Upper lobe of left lung (tissue), 6 donors: ENCODE measurements around the gene RAB9B. TPM values are rescaled to one million over a fixed set of nuclear protein-coding genes. Genes with fewer than 3 reads are reported as not detected.
"Not testable (repeated sequence)": the region's sequence is repeated elsewhere in the genome, so short reads cannot be mapped to it uniquely, and the experiment has no call there.

Experiments used
- ATAC-seq, 2 donors: fragments of 200-7000 bp; cut with Tn5 transposase; one replicate each; pipeline ENCODE4 v1.9.1; 2022; ENCODE audit warnings: mild to moderate bottlenecking in 2 of 2, moderate library complexity in 2 of 2; ENCODE audit not compliant: low FRiP score in 2 of 2
- DNase-seq, 2 donors: peaks; one replicate each; pipeline ENCODE4 v3.0.0-alpha.2; 2019 to 2020
- H3K27ac ChIP-seq, 4 donors: fragments of 200-600 bp; sonication (generic); one replicate each; pipeline ENCODE4 v1.5.1; 2016 to 2019
- H3K27me3 ChIP-seq, 4 donors: fragments of 200-600 bp; sonication (generic); one replicate each; pipeline ENCODE4 v1.5.1; 2017 to 2019
- H3K36me3 ChIP-seq, 4 donors: fragments of 200-600 bp; sonication (generic); one replicate each; pipeline ENCODE4 v1.5.1; 2016 to 2019
- H3K4me1 ChIP-seq, 4 donors: fragments of 200-600 bp; sonication (generic); one replicate each; pipeline ENCODE4 v1.5.1; 2018 to 2019
- H3K4me3 ChIP-seq, 4 donors: fragments of 200-600 bp; sonication (generic); one replicate each; pipeline ENCODE4 v1.5.1; 2017 to 2019; ENCODE audit warnings: mild to moderate bottlenecking in 2 of 4, moderate library complexity in 1 of 4
- H3K9me3 ChIP-seq, 4 donors: fragments of 200-600 bp; sonication (generic); one replicate each; pipeline ENCODE4 v1.5.1; 2018 to 2019
- CTCF ChIP-seq, 6 experiments: fragments of 450-650 bp in 4 of 6; fragments of 200-600 bp in 2 of 6; sonication (generic) in 2 of 6; IDR thresholded peaks; one replicate each; pipeline ENCODE4 v1.5.1; 2016 to 2019; ENCODE audit warnings: antibody characterized with exemption in 6 of 6
- EP300 ChIP-seq, 4 donors: sonication (generic); formaldehyde crosslinking; IDR thresholded peaks; one replicate each; pipeline ENCODE4 v1.5.1; 2017; ENCODE audit warnings: antibody characterized with exemption in 4 of 4, control low read depth in 2 of 4
- POLR2A ChIP-seq, 4 donors: fragments of 450-650 bp; IDR thresholded peaks; one replicate each; pipeline ENCODE4 v1.5.1; 2016 to 2017; ENCODE audit warnings: antibody characterized with exemption in 4 of 4, mild to moderate bottlenecking in 2 of 4
- POLR2AphosphoS5 ChIP-seq, 2 donors: sonication (generic); formaldehyde crosslinking; IDR thresholded peaks; one replicate each; pipeline ENCODE4 v1.5.1; 2017; ENCODE audit warnings: antibody characterized with exemption in 2 of 2
- WGBS, 2 donors: methylation state at CpG; one replicate each; pipeline ENCODE4 v1.1.5; 2017 to 2018; 5-methylcytosine and 5-hydroxymethylcytosine counted together
- total RNA-seq, 6 donors: library from RNA; depleted of rRNA in 4 of 6; stranded (reverse); fragments of >200 nt in 4 of 6; gene quantifications; one replicate each; pipeline versions ENCODE4 v1.1.0 to v1.2.1, GENCODE V29; 2016 to 2021
- donor health status: DM: no; HTN: no; CAD: no; lungs with moderate emphysema.
- donor health status: DM: no; HTN: yes; CAD: no; lungs with severe emphysema.

The RAB9B gene
- total RNA-seq, 6 donors from 2014 or later, result 0.37 to 1.1 (median 0.84) TPM; not detected in 1

GRCh38 chrX:103830848-103831247 lies 1.2 kb downstream of the RAB9B start:
- H3K27ac ChIP-seq, result no peak overlapping the region
- 83 to 84% methylated on average over 7 of the region's 7 CpGs for WGBS, 2 donors
- H3K4me1 ChIP-seq, result no peaks in the 10 kb centered on the region
- no peak for ATAC-seq
- no peak for DNase-seq
- H3K27me3 ChIP-seq, result peaks cover 0 to 7% (median 0%) of the 10 kb centered on the region in 4 donors
- H3K9me3 ChIP-seq, result no peaks in the 10 kb centered on the region
- TF ChIP-seq EP300 (IDR thresholded peaks at IDR 0.05), result no peak
- TF ChIP-seq POLR2AphosphoS5 (IDR thresholded peaks at IDR 0.05), result no peak
- no peak for TF ChIP-seq POLR2A (IDR thresholded peaks at IDR 0.05)
- TF ChIP-seq CTCF (IDR thresholded peaks at IDR 0.05), result no peak
- H3K36me3 ChIP-seq, result no peaks in the 10 kb centered on the region
- H3K4me3 ChIP-seq, result no peak overlapping the region

GRCh38 chrX:103828529-103828928 lies 3.5 kb downstream of the RAB9B start:
- no peak overlapping the region for H3K4me3 ChIP-seq
- no peaks in the 10 kb centered on the region for H3K9me3 ChIP-seq
- 59 to 84% methylated on average over 2 of the region's 2 CpGs for WGBS, 2 donors
- peaks cover 0 to 7% (median 0%) of the 10 kb centered on the region in 4 donors for H3K27me3 ChIP-seq
- ATAC-seq, result no peak
- H3K4me1 ChIP-seq, result no peaks in the 10 kb centered on the region
- no peaks in the 10 kb centered on the region for H3K36me3 ChIP-seq
- H3K27ac ChIP-seq, result no peak overlapping the region
- no peak for TF ChIP-seq EP300 (IDR thresholded peaks at IDR 0.05)
- no peak for TF ChIP-seq CTCF (IDR thresholded peaks at IDR 0.05)
- TF ChIP-seq POLR2A (IDR thresholded peaks at IDR 0.05), result no peak
- TF ChIP-seq POLR2AphosphoS5 (IDR thresholded peaks at IDR 0.05), result no peak
- no peak for DNase-seq

GRCh38 chrX:103825881-103826280 lies 6.2 kb downstream of the RAB9B start:
- H3K4me3 ChIP-seq, result no peak overlapping the region
- no peaks in the 10 kb centered on the region for H3K36me3 ChIP-seq
- TF ChIP-seq CTCF (IDR thresholded peaks at IDR 0.05), result no peak
- no peak for TF ChIP-seq EP300 (IDR thresholded peaks at IDR 0.05)
- TF ChIP-seq POLR2AphosphoS5 (IDR thresholded peaks at IDR 0.05), result no peak
- no peak for TF ChIP-seq POLR2A (IDR thresholded peaks at IDR 0.05)
- H3K27ac ChIP-seq, result no peak overlapping the region
- no peaks in the 10 kb centered on the region for H3K27me3 ChIP-seq
- WGBS, 2 donors, result 64 to 73% methylated on average over 1 of the region's 1 CpG
- ATAC-seq (no peak), DNase-seq (no peak)
- H3K4me1 ChIP-seq, result no peaks in the 10 kb centered on the region
- H3K9me3 ChIP-seq, result no peaks in the 10 kb centered on the region

GRCh38 chrX:103823591-103823990 lies 8.5 kb downstream of the RAB9B start:
- TF ChIP-seq EP300 (IDR thresholded peaks at IDR 0.05) (no peak), POLR2A (IDR thresholded peaks at IDR 0.05) (no peak), POLR2AphosphoS5 (IDR thresholded peaks at IDR 0.05) (no peak)
- no peaks in the 10 kb centered on the region for H3K9me3 ChIP-seq
- H3K27me3 ChIP-seq, result no peaks in the 10 kb centered on the region
- H3K4me3 ChIP-seq, result no peak overlapping the region
- ATAC-seq (no peak), DNase-seq (no peak)
- no peaks in the 10 kb centered on the region for H3K4me1 ChIP-seq
- H3K27ac ChIP-seq, result no peak overlapping the region
- H3K36me3 ChIP-seq, result no peaks in the 10 kb centered on the region

- 94 to 100% methylated on average over 1 to 5 of the region's 6 CpGs for WGBS, 2 donors
- H3K9me3 ChIP-seq, H3K27me3 ChIP-seq, H3K27ac ChIP-seq, H3K4me1 ChIP-seq, H3K36me3 ChIP-seq, H3K4me3 ChIP-seq, DNase-seq, ATAC-seq: not testable (repeated sequence)
These were observed 11.3 kb downstream of the RAB9B start for GRCh38 chrX:103820802-103821201.

GRCh38 chrX:103818842-103819619 lies 13.0 kb downstream of the RAB9B start:
- Histone ChIP-seq H3K27ac (no peak overlapping the region), H3K27me3 (no peaks in the 10 kb centered on the region), H3K4me1 (no peaks in the 10 kb centered on the region), H3K9me3 (no peaks in the 10 kb centered on the region), H3K36me3 (no peaks in the 10 kb centered on the region), H3K4me3 (no peak overlapping the region)
- WGBS, 2 donors, result 52 to 61% methylated on average over 7 of the region's 7 CpGs
- no peak for DNase-seq
- no peak for TF ChIP-seq POLR2AphosphoS5 (IDR thresholded peaks at IDR 0.05)
- no peak for TF ChIP-seq POLR2A (IDR thresholded peaks at IDR 0.05)
- TF ChIP-seq EP300 (IDR thresholded peaks at IDR 0.05), result no peak
- no peak for TF ChIP-seq CTCF (IDR thresholded peaks at IDR 0.05)
- peak in 1 of 2 donors; percentile 79 for ATAC-seq
